T-helper 2 cell treated with Interferon-gamma antibody and Interleukin-4, amounts not matched to agents 100 ng/mL and 5 ng/mL, for 36 hours (primary cell): Measurements from ENCODE around the gene SLC6A3. TPM values are rescaled to one million over a fixed set of nuclear protein-coding genes. Genes with fewer than 3 reads are reported as not detected.

Experiments used
- intact Hi-C: fragments of 100-400 bp; cut with micrococcal nuclease; formaldehyde crosslinking; loops from one replicate; pipeline ENCODE4 v1.15.1; 2023
- total RNA-seq: library from RNA; stranded (reverse); gene quantifications from 2 replicates; pipeline ENCODE4 v1.2.3, GENCODE V29; 2022

Gene SLC6A3
- total RNA-seq, 1 donor from 2014 or later, result 0.39 TPM

GRCh38 chr5:1442222-1443145 is 2.8 kb downstream of the SLC6A3 start:
- intact Hi-C loops, result no loop called here

GRCh38 chr5:1441166-1441865 is 3.9 kb downstream of the SLC6A3 start:
- intact Hi-C loops, result no loop called here

- intact Hi-C loops, result no loop called here
Observed at GRCh38 chr5:1440098-1440493, 5.1 kb downstream of the SLC6A3 start.

- intact Hi-C loops, result no loop called here
Observed at GRCh38 chr5:1439388-1440097, 5.7 kb downstream of the SLC6A3 start.

GRCh38 chr5:1438871-1439270 is 6.4 kb downstream of the SLC6A3 start:
- intact Hi-C loops, result no loop called here

DNA sequence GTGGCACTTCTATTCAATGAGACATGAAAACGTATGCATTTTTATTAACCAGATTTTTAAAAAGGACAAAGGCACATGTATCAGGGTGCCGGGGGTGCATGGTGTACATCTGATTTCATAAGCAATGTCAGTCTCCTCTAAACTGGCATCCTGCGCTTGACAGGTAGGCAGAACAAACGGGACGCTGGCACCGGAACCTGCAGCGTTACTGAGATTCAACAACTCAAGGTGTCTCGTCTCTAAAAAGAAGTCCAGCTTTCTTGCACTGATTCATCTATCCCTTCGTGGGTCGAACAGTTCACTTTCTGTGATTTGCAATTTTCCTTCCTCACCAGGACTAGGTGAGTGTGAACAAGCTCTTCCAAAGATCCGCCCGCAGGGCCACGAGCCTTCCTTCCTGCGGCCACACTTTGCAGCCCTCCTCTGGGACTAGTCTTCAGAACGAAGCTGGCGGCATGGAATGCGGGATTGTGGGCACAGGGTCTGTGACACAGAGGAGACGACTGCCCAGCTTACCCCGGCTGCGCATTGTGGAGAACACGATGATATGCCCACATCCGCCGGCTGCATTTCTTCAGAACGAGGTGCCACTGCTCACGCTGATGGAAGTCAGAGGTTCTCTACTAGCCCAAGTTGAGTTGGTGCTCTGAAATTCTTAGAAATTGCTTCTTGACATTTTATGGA is 7.2 kb downstream of the SLC6A3 start:
- intact Hi-C loops, result no loop called here

GRCh38 chr5:1437226-1437829 is 7.9 kb downstream of the SLC6A3 start:
- intact Hi-C loops, result no loop called here

GRCh38 chr5:1436681-1437080 is 8.6 kb downstream of the SLC6A3 start:
- intact Hi-C loops, result no loop called here

DNA sequence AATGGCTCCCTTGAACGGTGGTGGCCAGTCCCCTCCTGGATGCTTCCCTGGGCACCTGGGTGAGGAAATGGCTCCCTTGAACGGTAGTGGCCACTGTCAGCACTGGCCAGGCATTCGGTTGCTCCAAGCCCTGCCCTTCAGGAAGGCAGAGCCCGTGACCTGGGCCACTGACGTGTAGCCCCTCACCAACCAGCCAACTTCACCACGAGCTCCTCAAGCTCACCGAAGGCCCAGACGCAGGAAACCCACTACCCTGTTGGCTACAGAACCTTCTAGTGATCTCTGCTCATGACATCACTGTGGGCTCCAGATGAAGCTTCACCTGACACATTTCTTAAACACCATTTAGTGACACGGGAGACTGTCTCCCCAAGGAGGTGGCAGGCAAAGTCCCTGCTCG is 9.2 kb downstream of the SLC6A3 start:
- intact Hi-C loops, result no loop called here

DNA sequence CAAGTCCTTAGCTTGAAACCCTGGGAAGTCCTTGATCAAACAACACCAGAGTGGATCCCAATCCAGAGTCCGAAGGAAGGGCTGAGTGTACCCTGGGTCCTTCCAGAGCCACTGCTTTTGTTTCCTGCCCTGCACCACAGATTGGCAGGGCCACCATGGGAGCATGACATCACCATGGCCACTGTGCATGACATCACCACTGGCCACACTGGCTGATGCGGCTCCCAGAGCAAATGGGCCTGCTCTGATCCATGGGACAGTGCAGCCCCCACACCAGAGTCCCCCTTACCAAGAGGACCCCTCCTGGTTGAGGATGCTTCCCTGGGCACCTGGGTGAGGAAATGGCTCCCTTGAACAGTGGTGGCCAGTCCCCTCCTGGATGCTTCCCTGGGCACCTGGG is 9.9 kb downstream of the SLC6A3 start:
- intact Hi-C loops, result no loop called here

GRCh38 chr5:1432296-1432695 is 12.9 kb downstream of the SLC6A3 start:
- intact Hi-C loops, result no loop called here

DNA sequence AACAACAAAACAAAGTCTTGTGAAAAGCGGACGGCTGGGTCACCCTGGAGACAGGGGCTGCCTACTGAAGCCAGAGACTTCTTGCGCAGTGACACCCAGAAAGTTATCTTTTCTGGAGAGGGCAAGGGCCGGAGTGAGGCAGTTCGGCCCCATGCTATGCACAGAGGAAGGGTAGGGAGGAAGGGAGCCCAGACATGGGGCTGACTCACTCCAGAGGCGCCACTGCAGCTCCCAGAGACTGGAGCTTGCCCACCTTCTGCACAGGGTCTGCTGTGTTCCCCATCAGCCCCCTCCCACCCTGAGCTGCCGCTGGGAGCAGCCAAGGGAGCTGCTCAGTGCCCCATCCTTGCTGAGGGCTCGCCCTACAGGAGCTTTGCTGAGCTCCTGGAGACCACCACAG is 13.3 kb downstream of the SLC6A3 start:
- intact Hi-C loops, result no loop called here

DNA sequence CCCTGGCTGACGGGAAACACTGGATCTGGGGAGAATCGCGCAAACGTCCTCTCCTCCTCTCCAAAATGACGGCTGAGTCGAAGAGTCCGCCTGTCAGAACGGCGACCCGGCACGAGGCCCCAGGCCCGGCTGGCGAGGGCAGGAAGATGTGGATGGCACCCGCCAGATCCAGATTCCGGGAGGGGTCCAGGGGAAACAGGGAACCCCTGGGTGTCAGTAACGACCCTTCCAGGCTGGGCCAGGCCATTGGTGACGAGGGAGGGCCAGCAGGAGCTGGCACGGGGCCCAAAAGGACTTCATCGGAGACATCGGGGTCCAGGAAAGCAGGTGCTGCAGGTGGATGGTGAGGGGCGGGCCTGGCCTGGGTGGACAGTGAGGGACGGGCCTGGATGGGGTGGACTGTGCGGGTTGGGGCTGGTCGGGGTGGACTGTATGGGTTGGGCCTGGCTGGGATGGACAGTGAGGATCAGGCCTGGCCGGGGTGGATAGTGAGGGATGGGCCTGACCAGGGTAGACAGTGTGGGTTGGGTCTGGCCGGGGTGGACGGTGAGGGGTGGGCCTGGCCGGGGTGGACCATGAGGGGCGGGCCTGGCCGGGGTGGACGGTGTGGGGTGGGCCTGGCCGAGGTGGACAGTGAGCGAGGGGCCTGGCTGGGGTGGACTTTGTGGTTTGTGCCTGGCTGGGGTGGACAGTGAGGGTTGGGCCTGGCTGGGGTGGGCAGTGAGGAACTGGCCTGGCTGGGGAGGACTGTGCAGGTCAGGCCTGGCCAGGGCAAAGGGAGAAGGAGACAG is 14.0 kb downstream of the SLC6A3 start:
- intact Hi-C loops, result no loop called here

DNA sequence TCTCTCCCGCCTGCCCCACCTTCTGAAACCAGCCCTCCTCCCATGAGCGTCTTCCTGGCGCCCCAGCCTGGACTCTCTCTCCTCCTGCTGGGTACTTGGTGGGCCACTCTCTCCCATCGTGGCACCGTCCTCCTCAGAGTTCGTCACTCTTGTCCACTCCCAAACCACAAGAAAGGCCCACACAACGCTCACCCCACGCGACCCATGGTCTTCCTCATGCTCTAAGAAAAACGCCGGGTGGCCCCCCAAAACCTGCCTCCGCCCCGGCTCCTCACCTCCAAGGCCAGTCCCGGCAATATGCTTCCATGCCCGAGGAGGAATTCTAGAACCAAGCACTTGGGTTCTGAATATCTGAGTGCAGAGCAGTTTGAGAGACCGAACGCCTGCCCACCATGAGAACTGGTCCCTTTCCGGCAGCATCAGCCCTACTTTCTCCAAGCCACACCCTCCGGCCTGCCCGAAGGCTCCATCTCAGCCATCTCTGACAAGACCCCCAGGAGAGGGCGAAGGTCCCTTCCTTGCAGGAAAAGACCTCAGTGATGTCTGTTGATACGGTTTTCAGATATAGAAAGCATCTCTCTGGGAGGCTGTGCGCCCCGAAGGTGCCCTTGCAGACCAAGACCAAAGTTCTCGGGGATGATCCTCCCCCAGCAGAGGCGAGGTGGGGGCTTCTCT is 15.0 kb downstream of the SLC6A3 start:
- intact Hi-C loops, result no loop called here

DNA sequence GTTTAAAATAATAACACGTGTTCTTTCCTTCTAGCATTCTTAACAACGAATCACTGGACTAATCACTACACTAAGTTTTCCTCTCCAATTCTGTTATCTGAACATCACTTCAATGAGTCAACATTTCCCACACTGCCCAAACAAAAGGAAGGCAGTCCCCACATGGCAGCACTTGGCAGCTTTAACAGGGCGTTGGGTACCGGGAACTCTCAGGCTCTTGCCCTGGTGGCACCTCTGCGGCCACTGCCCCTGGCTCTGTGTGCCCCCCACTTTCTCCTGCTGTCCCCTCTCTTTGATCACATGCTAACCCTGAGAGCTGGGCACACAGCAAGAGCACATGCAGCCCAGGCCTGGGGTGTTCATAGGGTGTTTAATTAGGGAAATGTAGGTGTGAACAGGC is 15.7 kb downstream of the SLC6A3 start:
- intact Hi-C loops, result no loop called here

- intact Hi-C loops, result no loop called here
Observed at GRCh38 chr5:1429066-1429465, 16.2 kb downstream of the SLC6A3 start.

GRCh38 chr5:1428107-1428506 is 17.1 kb downstream of the SLC6A3 start:
- intact Hi-C loops, result no loop called here

- intact Hi-C loops, result no loop called here
Observed at GRCh38 chr5:1424716-1425115, 20.5 kb downstream of the SLC6A3 start.

- intact Hi-C loops, result no loop called here
Observed at GRCh38 chr5:1423901-1424603, 21.2 kb downstream of the SLC6A3 start.
